HG03095 (cell line): Measurements from ENCODE around the gene NAALADL2.
"Not testable (repeated sequence)": the region's sequence is repeated elsewhere in the genome, so short reads cannot be mapped to it uniquely, and the experiment has no call there.

Source experiments
- ATAC-seq: cut with Tn5 transposase; IDR thresholded peaks from one replicate; pipeline ENCODE4 v1.9.1; 2021; ENCODE audit warnings: moderate library complexity; ENCODE audit not compliant: unreplicated experiment

Gene NAALADL2

DNA sequence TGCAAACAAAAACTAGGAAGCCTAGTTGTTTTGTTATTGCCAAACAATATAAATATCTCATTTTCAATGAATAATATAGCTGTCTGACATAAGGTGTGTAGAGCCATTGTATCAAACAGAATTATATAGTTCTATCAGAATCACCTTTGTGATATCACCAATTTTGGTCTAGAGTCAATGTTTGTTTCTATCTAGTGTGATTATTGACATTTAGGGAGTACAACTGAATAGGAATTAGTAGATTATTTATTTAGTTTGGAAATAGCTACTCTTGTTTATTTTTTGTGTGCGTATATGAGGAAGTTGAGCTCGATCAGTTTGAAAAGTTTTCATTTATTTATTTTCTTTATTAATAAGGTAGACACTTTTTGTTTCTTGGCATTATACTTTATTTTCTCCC lies 389.7 kb downstream of the NAALADL2 start:
- no peak for ATAC-seq

DNA sequence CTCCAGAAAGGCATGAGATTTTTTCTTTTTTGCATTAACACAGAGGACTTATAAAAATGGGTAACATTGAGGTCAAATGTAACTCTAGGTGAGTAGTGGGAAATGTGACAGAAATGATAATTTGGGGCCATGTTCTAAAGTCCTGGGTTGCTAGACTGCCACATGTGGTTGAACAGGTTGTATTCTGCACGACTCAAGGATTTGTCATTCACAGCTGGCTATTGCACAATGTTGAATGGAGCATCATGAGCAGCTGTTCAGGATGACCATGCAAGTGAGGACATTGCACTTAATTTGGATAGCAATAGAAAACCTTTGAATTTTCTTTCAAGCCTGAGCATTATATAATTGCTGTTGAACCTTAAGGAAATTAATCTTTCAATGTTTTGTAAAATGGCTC lies 396.6 kb downstream of the NAALADL2 start:
- no peak for ATAC-seq

DNA sequence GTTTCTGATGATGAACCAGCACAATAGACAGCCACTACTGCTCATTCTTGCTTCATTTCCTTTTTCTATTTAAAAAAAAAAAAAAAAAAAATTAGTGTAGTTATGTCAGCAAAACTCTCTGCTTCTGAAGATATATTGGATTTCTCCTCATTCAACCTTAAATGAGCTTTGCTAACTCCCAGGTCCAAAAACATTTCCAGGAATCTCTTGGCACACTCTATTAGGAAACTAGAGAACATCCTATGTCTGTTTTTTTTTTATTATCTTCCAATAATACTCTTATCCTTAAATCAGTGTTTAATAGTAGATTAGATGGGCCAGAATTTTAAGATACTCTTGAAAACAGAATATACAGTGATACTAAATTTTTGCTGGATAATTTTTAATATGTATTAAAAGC lies 398.0 kb downstream of the NAALADL2 start:
- no peak for ATAC-seq

DNA sequence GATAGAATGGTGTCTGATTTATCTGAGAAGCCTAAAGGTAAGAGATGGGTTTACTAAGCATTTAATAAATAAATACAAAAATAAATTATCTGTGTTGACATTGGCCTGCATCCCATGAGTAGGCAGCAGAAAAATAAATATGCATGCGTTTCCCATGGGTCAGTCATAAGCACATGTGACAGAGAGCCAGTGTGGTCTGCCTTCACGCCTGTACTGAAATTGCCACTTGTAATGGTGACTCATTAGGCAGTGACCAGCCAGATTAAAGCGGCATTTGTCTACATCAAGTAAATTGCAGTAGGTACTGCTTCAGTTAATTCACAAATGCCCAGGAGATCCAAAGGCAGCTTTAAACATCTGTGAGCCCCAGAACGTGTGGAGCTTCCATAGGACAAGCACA lies 399.6 kb downstream of the NAALADL2 start:
- ATAC-seq = no peak

DNA sequence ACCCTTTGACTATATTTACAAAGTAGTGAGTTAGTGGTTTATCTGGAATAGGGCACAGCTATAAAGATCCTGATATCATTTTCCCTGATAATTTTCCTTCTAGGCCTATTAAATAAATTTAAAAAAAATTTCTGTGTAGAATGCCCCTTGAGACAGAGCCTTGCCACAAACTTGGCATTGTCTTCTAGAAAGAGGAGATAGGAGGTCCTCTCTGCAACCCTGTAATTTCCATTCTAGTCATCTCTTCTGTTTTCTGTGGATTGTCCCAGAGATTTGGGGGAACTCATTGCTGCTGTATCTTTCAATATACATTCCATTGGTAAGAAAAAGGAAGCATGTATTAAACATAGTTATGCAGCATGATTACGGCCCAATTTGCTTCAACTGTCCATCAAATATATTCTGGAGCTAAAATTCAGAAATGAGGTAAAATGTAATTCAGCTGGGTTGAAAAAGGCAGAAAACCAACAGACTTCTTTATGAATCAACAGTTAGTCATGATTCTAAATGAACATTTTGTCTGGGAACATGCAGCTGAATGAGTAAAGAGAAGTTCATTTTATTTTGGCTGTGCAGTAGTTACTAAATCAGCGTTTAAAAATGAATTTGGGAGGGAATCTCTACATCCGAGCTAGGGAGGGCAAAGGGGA lies 401.1 kb downstream of the NAALADL2 start:
- no peak for ATAC-seq

DNA sequence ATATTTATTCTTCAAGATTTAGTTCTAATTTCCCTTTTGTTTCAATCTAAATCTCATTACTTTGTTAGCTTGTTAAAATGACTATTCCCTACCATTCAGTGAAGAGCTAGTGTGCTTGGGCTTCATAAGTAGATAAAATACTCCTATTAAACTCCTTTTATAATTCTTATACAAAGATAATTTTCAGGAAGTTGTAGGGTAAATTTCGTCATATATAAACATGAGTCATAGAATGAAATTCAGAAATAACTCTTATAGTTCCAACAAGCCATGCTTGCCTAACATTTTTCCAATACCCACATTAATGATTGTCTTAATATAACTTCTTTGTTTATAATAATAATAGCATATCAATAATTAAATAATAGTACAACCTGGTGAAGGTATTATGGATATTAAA lies 407.3 kb downstream of the NAALADL2 start:
- ATAC-seq = no peak

DNA sequence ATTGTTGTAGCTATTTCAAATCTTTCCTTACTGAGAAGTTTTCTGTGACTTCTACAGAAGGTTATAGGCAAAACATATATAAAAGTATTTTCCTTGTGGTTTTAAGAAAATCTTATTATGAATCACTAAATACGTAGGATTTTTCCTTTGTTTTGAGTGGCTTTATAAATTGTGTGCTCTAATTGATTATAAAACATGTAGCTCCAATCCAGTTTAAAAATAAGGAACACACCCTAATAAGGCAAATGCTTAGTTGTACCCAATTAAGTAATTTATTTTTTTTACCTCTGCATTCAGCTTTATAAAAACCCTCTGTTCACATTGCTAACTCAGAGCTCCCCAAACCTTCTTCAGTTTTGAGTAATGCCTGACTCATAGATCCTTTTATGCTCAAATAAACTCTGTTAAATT lies 408.0 kb downstream of the NAALADL2 start:
- ATAC-seq = no peak

DNA sequence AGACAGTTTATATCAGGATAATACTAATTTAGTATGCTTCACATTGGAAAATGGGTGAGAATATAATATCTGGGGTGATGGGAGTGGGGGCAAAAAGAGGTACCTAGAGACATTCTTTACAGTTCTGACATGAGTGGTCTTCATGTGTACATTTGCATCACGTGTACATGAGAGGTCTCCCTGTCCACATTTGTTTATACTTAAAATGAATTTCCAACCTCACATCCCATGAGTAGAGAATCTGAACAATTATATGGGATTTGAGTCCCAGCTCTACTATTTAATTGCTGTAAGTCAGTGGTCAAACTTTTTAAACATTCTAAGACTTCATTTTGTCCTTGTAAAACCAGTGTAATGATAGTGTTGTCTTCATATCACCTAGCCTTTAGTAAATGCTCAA lies 408.4 kb downstream of the NAALADL2 start:
- ATAC-seq = no peak

DNA sequence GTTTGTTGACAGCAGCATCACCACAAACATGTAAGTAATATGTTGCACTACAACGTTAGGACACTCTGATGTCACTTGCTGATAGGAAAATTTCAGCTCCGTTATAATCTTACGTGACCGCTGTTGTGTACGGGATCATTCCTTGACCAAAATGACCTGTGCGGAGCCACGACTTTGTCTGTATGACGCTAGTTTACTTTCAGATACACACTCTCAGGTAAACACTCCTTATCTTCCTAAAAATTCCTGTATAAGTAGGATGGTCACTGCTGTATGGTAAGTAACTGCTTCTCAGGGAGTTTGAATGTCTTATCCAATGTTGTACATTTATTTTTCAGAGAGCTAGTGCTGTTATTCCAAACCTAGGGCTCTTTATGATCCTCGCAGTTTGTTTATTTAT lies 410.3 kb downstream of the NAALADL2 start:
- no peak for ATAC-seq

DNA sequence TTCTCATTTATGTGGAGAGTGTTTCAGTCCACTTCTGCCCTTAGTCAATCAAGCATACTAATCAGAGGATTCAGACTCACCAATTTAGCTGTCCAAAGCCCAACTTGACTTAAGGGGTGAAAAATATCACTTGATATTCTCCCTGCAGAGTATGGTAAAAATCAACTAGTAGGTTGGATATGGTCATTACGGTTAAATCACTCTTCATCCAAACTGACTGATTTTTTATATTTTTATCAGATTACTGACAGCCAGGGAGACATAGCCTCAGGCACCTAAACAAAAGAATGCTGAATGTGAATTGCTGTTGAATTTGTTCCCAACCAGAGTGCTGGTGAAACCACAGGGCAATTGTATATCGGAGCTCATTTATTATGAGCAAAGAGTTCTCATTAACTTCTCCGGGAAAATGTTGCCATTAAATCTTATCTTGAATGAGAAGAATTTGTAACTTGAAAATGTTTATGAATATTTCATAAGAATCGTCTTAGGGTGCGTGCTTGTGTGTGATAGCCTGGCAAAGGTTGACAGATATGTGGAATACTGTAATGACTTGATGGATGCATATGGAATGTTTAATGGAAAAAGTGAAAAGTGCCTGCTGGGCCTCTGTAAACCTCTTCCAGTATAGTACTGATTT lies 411.2 kb downstream of the NAALADL2 start:
- no peak for ATAC-seq

DNA sequence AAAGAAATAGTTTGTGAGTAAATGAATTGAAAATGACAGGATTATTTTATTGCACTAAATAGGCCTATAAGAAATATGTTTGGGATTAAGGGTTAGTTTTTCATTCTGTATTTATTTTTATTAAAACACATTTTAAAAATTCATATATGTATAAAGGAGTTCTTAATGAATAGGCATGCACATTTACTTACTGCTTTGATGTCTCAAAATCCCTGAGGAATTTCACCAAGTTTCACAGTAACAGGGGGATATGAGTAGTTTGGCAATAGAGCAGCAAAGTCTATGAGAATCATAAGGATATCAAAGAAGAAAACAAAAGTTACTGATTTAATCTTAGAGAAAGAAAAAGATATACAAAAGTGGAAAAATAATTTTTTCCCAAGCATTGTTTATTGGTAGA lies 411.7 kb downstream of the NAALADL2 start:
- ATAC-seq = no peak

DNA sequence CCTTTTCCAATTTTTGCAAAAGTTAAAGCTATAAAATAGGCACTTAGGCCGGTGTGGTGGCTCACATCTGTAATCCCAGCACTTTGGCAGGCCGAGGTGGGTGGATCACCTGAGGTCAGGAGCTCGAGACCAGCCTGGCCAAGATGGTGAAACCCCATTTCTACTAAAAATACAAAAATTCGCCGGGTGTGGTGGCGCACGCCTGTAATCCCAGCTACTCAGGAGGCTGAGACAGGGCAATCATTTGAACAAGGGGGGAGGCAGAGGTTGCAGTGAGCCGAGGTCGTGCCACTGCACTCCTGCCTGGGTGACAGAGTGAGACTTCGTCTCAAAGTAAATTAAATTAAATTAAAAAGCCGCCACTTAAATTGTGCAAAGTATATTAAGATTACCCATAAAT lies 412.3 kb downstream of the NAALADL2 start:
- ATAC-seq = not testable (repeated sequence)

DNA sequence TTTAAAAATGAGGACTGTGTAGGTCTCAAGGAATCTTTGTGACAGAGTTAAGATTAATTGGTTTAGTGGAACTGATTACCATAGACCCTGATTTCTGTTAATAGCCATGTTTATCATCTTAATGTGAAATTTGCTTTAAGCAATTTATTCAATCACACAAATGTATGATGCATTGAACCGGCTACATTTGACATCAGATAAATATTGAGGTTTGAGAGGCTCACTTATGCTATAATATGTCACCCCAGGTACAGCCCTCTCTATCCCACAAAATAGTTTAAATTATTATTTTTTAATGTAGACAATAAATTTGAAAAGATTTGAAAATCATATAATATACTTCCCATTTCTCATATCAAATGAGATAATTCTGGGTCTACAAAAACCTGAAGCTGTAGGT lies 413.3 kb downstream of the NAALADL2 start:
- ATAC-seq = no peak

DNA sequence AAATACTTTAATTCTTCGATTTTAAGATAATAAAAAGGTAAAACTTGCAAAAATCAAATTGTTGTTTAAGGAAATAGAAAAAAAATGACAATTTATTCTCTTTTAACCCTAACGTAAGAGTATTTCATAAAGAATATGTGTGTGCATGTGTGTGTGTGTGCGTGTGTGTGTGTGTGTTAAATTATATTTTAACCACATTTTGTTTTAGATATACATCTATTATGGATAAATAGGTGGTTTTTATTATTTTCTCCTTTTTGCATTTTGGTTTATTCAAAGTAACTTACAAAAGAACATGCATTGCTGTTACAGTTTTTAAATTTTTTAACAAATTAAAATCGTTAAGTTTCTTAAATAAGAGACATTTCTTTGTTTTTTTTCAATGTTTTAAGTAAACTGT lies 414.4 kb downstream of the NAALADL2 start:
- no peak for ATAC-seq

DNA sequence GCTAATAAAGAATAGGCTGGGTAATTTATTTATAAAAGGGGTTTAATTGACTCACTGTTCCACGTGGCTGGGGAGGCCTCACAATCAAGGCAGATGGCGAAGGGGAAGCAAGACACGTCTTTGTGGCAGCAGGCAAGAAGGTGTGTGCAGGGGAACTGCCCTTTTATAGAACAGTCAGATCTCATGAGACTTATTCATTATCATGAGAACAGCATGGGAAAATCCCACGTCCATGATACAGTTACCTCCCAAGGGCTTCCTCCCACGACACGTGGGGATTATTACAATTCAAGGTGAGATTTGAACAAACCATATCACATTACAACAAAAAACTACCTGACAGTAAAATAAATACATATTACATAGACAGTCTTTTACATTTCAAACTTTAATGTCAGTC lies 414.9 kb downstream of the NAALADL2 start:
- no peak for ATAC-seq

DNA sequence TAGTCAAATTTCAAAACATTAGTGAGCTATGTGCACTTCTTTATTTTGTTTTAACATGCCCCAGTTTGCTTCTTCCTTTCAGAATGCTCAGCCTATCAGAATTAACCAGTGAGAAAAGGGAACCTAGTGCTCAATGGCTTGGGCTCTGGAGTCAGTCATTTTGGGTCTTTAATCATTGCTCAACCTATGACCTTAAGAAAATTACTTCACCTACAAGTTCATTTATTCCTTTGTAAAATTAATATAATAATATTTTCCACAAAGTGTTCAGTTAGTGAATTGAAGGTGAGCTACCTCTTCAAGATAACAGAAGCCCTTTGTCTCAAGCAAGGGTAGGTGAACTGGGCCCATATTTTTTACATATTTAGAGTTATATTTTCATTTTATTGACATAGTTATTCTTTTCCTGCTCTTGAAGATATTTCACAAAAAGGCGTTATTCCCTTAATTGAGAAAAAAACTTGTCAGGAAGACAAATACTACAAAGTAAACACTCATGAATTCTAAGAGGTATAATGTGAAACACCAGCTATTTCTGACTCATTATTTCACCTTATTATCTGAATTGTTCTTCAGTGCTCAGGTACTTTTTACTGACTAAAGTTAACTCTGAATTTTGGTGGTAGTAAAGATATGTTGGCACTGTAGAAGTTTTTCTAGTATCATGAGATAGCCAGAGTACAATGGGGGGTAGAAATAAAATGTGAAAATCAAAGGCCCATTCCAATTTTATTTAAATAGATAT lies 415.5 kb downstream of the NAALADL2 start:
- no peak for ATAC-seq

DNA sequence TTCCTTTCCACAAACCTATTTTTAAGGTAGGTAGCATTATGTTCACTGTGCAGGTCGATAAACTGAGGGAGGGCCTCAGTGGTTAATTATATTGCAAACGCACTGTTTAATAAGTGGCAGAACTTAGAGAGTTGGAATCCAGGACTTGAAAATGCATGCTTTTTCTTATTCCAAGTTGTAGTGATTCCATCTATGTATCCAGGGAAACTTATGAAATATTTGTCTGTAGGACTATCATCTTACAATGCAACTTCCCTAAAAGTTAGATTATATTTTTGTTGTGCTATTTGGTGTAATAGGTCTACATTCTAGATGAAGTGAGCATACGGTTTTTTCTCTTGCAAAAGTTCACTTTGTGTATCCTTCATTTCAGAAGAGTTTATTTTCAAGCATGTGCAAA lies 419.5 kb downstream of the NAALADL2 start:
- ATAC-seq = no peak

DNA sequence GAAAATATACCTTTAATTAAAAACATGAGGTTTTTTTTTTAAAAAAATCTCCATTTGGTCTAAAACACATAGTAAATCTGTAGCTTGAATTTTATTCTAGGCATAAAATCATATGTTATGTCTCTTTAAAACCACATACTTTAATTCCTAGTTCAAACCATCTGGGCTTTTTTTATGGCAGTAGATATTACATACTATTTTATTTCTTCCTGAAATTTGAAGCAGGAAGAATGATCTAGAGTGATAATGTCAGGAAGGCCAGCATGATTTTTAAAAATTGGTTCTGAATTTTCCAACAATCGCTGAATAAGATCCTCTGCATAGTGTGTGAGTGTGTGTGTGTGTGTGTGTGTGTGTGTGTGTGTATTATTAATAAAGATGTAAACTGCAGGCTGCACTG lies 420.3 kb downstream of the NAALADL2 start:
- ATAC-seq = no peak

DNA sequence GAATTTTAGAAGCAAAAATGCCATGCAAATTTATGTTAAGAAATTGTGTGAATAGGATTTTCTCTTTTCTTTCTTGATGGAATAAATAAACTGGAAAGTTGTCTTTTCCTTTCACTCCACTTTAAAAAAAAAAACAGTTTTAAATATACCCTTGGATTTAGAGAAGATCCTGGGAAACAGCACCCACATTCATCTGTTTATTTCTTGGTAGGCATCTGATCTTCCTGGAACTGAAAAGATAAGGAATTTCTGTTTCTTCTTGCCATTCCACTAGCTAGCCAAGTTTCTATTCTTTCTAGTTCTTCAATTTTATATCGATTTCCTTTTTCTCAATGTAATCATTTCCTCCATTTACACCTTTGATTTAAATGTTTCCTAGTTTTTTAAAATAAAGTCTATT lies 420.8 kb downstream of the NAALADL2 start:
- ATAC-seq = no peak

DNA sequence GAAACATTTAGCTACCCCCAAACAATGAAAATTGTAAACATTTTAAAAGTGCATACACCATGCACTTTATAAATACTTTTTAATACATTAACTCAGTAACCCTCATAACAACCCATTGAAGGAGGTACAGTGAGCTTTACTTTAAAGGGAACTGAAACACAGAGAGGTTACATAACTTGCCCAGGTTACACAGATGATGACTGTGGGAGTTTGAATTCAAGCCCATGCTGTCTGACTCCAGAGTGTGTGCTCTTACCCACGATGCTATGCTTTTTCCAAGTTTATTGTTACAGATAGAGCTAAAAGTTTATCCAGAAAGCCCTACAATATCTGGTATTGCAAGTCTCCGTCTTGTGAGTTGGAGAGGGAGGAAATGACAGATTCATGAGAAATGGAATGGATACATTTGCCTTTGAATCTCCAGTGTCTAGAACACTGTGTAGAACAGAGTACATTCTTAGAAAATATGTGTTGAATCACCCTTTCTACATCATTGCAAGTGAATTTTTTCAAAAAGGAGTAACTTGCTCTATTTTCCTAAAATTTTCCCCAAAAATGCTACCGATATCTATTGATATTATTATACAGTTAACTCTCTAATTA lies 428.3 kb downstream of the NAALADL2 start:
- ATAC-seq = peak; percentile 99

DNA sequence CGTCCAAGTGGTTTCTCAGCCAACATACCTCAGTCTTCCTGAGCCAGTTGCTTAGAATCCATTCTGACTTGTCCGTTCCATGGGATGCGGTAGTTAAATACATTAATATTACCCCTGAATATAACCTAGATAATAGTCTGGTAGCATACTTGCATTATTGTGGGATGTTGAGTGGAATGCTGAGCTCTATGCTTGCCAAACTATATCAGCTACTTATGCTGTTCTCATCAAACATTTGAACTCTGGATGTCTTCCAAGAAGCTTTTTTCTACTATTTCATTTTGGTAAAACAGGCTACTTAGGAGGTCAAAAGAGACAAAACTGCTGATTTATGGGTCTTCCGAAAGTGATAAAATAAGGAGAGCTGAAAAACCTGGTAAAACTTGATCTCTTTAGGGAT lies 429.5 kb downstream of the NAALADL2 start:
- no peak for ATAC-seq

DNA sequence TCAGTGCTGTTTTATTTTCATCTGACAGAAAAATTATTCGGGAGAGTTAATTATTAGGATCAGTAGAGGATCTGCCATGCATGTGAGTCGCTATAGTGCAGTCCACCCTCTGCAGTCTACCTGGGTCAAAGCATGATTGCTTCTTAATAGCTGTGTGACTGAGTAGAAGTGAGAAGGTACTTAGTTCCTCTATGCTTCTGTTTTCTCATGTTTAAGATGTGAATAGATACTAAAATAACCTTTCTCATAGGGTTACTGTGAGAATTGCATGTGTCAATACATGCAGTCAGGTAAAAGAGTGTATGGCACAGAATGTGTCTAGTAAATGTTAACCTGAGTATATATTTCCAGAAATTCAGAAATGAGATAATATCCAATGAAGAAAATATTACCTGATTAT lies 435.7 kb downstream of the NAALADL2 start:
- no peak for ATAC-seq
